Activated T-cell treated with anti-CD3 and anti-CD28 coated beads, Interleukin-2, amount 50 U/mL, for 4 hours (primary cell): Measurements from ENCODE around the gene CIAO2A. TPM values are rescaled to one million over a fixed set of nuclear protein-coding genes. Genes with fewer than 3 reads are reported as not detected.
"Not testable (repeated sequence)": the region's sequence is repeated elsewhere in the genome, so short reads cannot be mapped to it uniquely, and the experiment has no call there.

Experiments used
- ATAC-seq, 2 donors: fragments of 200-7000 bp; cut with Tn5 transposase; one replicate each; pipeline ENCODE4 v1.10.0; 2021
- DNase-seq: peaks from one replicate; pipeline ENCODE4 v3.0.0-alpha.2; 2020
- H3K27me3 Mint-ChIP-seq: one replicate; pipeline ENCODE4 v1.8.0; 2021; ENCODE audit warnings: low read depth, mixed read lengths
- H3K36me3 Mint-ChIP-seq: one replicate; pipeline ENCODE4 v1.8.0; 2022; ENCODE audit warnings: mixed read lengths; ENCODE audit not compliant: insufficient read depth
- H3K4me1 Mint-ChIP-seq: one replicate; pipeline ENCODE4 v1.8.0; 2021; ENCODE audit warnings: low read depth, mixed read lengths
- H3K4me3 Mint-ChIP-seq: one replicate; pipeline ENCODE4 v1.8.0; 2021; ENCODE audit warnings: mild to moderate bottlenecking, moderate library complexity, mixed read lengths
- H3K9me3 Mint-ChIP-seq: one replicate; pipeline ENCODE4 v1.8.0; 2021; ENCODE audit warnings: mixed read lengths
- total RNA-seq, 3 donors: library from RNA; stranded (reverse); gene quantifications; one replicate each; pipeline ENCODE4 v1.2.1, GENCODE V29; 2021

The CIAO2A gene
- total RNA-seq, 3 donors from 2014 or later, result 37.5 to 45.4 (median 44.1) TPM

DNA sequence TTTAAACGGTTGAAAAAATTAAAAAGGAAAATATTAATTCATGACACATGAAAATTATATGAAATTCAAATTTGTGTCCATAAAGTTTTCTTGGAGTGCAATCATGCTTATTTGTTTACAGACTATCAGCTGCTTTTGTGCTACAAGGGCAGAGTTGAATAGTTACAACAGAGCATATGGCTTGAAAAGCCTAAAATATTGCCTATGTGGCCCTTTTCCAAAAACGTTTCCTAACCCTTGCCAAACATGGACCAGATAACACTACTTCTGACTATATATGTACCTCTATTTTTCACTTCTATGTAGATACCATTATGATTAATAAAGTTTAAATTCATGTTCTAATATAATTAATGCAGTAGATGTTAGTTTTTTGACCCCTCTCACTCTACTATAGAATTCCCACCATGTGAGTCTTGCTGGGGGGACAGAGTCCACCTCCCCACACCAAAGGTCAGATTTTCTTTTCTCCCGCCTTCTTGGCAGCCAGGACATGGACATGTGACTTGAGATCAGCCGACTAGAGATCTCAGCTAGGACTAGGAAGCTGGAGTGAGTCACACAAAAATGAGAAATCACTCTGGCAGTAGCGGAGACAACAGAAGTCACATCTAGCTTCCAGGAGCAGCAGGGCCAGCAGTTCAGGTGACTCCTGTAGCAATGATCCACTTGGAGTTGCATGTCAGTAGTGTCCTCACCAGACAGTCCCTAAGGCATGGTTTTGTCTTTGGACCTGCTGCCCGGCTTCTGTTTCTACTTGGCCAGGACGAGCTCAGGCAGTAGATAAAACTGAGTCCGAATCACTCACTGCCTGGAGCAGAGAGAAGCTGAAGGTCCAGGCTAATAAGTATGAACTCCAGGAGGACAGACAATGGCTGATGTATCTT is 22.4 kb downstream of the CIAO2A start:
- no peak for DNase-seq
- no peak for ATAC-seq
- H3K4me1 Mint-ChIP-seq, result peaks cover 7% of the 10 kb centered on the region
- no peak overlapping the region for H3K4me3 Mint-ChIP-seq
- no peaks in the 10 kb centered on the region for H3K27me3 Mint-ChIP-seq
- peaks cover 12% of the 10 kb centered on the region for H3K36me3 Mint-ChIP-seq
- H3K9me3 Mint-ChIP-seq, result no peaks in the 10 kb centered on the region

DNA sequence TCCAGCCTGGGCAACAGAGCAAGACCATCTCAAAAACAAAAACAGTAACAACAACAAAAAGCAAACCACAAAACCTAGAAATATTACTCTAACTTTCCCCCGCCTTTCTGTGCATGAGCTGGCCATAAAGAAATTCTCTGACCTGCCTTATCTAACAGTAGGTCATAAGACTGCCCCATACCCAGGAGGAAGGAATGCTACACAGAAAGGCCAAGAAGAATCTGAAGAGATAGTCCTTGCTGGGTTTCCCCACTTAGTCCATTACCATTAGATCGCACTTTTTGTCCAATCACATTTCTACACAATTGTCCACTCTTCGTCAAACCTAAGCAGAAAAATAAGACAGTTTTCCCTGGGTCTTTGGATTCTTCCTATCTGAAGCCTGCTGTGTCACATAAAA is 23.5 kb downstream of the CIAO2A start:
- no peaks in the 10 kb centered on the region for H3K27me3 Mint-ChIP-seq
- H3K4me1 Mint-ChIP-seq, result peaks cover 5% of the 10 kb centered on the region
- peaks cover 10% of the 10 kb centered on the region for H3K36me3 Mint-ChIP-seq
- ATAC-seq, result no peak
- H3K4me3 Mint-ChIP-seq, result no peak overlapping the region
- no peak for DNase-seq
- no peaks in the 10 kb centered on the region for H3K9me3 Mint-ChIP-seq

- DNase-seq (no peak), ATAC-seq (no peak)
- Mint-ChIP-seq H3K4me3 (no peak overlapping the region), H3K27me3 (no peaks in the 10 kb centered on the region), H3K9me3 (no peaks in the 10 kb centered on the region), H3K4me1 (peaks cover 5% of the 10 kb centered on the region), H3K36me3 (peaks cover 5% of the 10 kb centered on the region)
These were observed 25.5 kb downstream of the CIAO2A start for GRCh38 chr15:64068133-64068532.

DNA sequence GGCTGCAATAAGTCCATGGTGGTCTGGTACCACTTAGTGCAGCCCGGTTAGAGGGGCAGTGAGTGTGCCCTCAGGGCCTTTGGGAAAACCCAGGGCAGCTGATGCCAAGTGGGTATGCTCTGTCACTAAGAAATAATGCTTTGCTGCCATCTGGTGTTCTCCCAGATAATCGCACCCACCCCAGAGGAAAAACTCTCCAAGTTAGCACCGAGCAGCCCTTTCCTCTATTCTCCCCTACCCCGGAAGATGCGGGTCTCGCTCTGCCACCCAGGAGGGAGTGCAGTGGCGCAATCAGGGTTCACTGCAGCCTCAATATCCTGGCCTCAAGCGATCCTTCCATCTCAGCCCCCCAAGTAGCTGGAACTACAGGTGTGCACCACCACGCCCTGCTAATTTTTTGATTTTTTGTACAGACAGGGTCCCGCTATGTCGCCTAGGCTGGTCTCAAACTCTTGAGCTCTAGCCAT is 26.0 kb downstream of the CIAO2A start:
- Mint-ChIP-seq H3K36me3 (peaks cover 5% of the 10 kb centered on the region), H3K4me1 (peaks cover 5% of the 10 kb centered on the region), H3K9me3 (no peaks in the 10 kb centered on the region), H3K4me3 (no peak overlapping the region), H3K27me3 (no peaks in the 10 kb centered on the region)
- ATAC-seq (peak; percentile 82 to 87), DNase-seq (peak; percentile 63)

- no peak overlapping the region for H3K4me3 Mint-ChIP-seq
- DNase-seq, result no peak
- no peaks in the 10 kb centered on the region for H3K36me3 Mint-ChIP-seq
- H3K9me3 Mint-ChIP-seq, result no peaks in the 10 kb centered on the region
- ATAC-seq, result no peak
- peaks cover 5% of the 10 kb centered on the region for H3K4me1 Mint-ChIP-seq
- no peaks in the 10 kb centered on the region for H3K27me3 Mint-ChIP-seq
These were observed 27.2 kb downstream of the CIAO2A start for GRCh38 chr15:64066451-64066850.

GRCh38 chr15:64060716-64061115 is 32.9 kb downstream of the CIAO2A start:
- no peak for ATAC-seq
- H3K4me3 Mint-ChIP-seq, result no peak overlapping the region
- DNase-seq, result no peak
- no peaks in the 10 kb centered on the region for H3K27me3 Mint-ChIP-seq
- H3K36me3 Mint-ChIP-seq, result no peaks in the 10 kb centered on the region
- H3K9me3 Mint-ChIP-seq, result no peaks in the 10 kb centered on the region
- H3K4me1 Mint-ChIP-seq, result no peaks in the 10 kb centered on the region

DNA sequence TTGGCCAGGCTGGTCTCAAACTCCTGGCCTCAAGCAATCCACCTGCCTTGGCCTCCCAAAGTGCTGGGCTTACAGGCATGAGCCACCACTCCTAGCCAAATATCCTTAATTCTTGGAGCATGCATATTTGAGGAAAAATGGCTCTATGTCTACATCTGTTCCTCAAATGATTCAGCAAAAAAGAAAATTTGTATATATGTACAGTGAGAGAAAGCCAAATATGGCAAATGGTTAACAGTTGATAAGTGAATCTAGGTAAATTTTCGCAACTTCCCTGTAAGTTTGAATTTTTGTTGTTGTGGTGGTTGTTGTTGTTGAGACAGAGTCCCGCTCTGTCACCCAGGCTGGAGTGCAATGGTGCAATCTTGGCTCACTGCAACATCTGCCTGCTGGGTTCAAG is 34.5 kb downstream of the CIAO2A start:
- not testable (repeated sequence) for H3K36me3 Mint-ChIP-seq, H3K4me3 Mint-ChIP-seq, ATAC-seq, H3K9me3 Mint-ChIP-seq, DNase-seq, H3K4me1 Mint-ChIP-seq, H3K27me3 Mint-ChIP-seq

DNA sequence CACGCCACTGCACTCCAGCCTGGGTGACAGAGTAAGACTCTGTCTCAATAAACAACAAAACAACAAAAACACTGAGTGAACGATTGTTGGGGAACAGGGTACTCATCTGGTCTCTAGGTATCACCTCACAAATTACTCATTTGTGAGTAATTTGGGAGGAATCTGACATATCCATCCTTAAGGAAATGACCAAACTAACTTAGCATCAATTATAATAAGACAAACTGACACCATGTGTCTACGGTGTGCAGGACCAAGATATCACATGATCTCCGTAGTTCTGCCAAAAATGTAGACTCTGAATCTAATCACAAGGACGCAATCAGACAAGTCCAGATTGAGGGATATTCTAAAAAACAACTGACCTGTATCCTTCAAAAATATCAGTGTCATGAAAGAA is 35.4 kb downstream of the CIAO2A start:
- Mint-ChIP-seq H3K27me3 (no peaks in the 10 kb centered on the region), H3K9me3 (no peaks in the 10 kb centered on the region), H3K4me3 (no peak overlapping the region), H3K4me1 (no peaks in the 10 kb centered on the region), H3K36me3 (no peaks in the 10 kb centered on the region)
- no peak for ATAC-seq
- no peak for DNase-seq

- H3K4me3 Mint-ChIP-seq, H3K9me3 Mint-ChIP-seq, H3K36me3 Mint-ChIP-seq, H3K4me1 Mint-ChIP-seq, ATAC-seq, H3K27me3 Mint-ChIP-seq, DNase-seq: not testable (repeated sequence)
These were observed 40.0 kb downstream of the CIAO2A start for GRCh38 chr15:64053674-64054073.

DNA sequence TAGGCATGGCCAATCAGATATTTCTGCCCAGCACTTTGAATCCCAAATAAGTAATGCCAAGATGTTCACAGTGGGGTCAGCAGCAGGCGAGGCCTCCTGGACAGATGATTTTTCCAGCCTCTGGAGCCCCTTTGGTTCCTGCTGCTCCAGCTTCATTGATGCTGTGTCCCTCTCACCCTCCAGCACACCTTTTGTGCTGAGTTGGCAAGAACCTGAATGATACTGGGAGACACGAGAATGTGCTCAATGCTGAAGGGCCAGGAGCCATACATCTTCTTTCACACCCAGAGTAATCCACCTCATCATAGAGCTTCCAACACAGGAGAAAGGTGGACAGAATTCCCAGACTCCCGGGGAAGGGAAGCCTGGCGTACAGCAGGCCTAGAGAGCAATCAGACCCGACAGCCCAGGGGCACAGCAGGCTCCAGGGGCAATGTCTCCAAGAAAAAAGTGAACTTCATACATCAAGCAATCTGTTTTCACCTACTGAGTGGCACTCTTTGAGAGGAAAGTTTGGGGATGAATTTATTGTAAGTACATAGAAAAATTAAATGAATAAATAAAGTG is 40.6 kb downstream of the CIAO2A start:
- Mint-ChIP-seq H3K36me3 (no peaks in the 10 kb centered on the region), H3K4me1 (peaks cover 6% of the 10 kb centered on the region), H3K4me3 (no peak overlapping the region), H3K27me3 (peaks cover 3% of the 10 kb centered on the region), H3K9me3 (no peaks in the 10 kb centered on the region)
- DNase-seq (no peak), ATAC-seq (no peak)

GRCh38 chr15:64051407-64052259 is 42.0 kb downstream of the CIAO2A start:
- ATAC-seq, result no peak
- H3K36me3 Mint-ChIP-seq, result no peaks in the 10 kb centered on the region

GRCh38 chr15:64051093-64051402 is 42.6 kb downstream of the CIAO2A start:
- Mint-ChIP-seq H3K9me3 (no peaks in the 10 kb centered on the region), H3K4me1 (peaks cover 11% of the 10 kb centered on the region), H3K27me3 (peaks cover 3% of the 10 kb centered on the region), H3K36me3 (no peaks in the 10 kb centered on the region), H3K4me3 (no peak overlapping the region)
- ATAC-seq, result no peak
- DNase-seq, result no peak

More at GRCh38 chr15:64051407-64052259, 42.0 kb downstream of the CIAO2A start:
- no peak overlapping the region for H3K4me3 Mint-ChIP-seq
- peaks cover 3% of the 10 kb centered on the region for H3K27me3 Mint-ChIP-seq
- peaks cover 9% of the 10 kb centered on the region for H3K4me1 Mint-ChIP-seq
- no peaks in the 10 kb centered on the region for H3K9me3 Mint-ChIP-seq
- no peak for DNase-seq

DNA sequence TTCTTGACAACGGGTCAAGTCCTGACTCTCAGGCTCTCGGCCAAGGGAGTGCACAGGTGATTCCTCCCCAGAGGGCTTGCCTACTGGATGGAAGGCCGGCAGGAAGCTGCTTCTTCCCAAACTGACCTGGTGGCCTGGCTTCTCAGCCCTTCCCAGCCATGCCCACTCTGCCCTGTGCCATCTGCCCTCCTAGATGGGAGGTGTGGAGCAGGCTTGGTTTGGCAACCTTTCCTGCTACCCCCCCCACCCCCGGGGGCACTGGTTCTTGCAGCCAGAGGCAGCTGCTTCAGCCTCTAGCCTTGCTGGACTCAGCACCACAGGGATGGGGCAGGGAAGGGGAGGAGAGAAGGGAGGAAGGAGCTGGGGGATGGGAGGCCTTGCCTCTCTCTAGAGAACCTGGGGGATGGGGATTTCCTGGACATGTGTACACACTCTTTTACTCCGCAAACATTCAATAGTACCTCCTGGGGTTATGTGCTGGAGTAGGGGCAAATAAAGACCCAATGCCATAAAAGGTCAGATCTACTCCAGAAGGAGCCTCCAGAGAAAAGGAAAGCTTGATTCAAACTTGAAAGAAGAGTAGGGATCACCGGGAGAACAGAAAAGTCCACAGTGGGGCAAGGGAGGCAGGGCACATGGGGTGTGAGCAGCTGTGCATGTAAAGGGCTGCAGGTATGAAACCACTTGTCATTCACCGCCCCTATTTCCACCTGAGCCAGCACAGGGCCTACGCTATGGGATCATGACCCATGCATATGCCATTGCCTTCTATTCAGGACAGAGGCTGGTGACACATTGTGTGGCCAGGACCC is 43.2 kb downstream of the CIAO2A start:
- no peak for ATAC-seq
- Mint-ChIP-seq H3K4me1 (peaks cover 13% of the 10 kb centered on the region), H3K9me3 (no peaks in the 10 kb centered on the region), H3K4me3 (no peak overlapping the region), H3K27me3 (peaks cover 3% of the 10 kb centered on the region), H3K36me3 (no peaks in the 10 kb centered on the region)
- DNase-seq, result no peak
